Measurements from ENCODE around the gene NAP1L4. TPM values are rescaled to one million over a fixed set of nuclear protein-coding genes. Genes with fewer than 3 reads are reported as not detected.

Gene NAP1L4
- total and polyA plus RNA-seq, 2 of the 4 experiments (the other 2 are of a cell fraction): 71.5 to 80.7 TPM

DNA sequence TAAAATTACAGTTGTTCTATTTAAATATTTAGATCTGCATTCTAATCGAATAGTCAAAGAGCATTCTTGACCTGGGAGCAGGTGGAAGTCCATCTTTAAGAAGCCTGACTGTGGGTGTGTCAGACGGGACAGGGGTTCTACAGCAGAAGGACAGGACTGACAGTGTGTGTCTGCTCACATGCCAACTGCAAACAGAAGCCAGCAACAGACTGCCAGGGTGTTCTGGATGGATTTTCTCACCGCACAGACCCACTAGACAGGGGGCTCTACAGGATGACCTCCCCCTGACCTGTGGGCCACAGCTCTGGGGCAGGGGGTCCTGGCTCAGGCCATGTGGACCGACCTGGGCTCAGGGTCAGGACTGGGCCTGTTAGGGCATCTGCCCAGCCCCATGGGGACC lies 22.8 kb upstream of the NAP1L4 start:
- Histone ChIP-seq H3K9me1 (ENCODE audit: insufficient read depth, low read length) (no peaks in the 10 kb centered on the region; the same call in 1 of the 2 replicates), H4K5ac (ENCODE audit: low read depth, low read length) (no peak overlapping the region), H2BK15ac (ENCODE audit: low read depth, low read length) (no peak overlapping the region), H3K4me3 (ENCODE audit: insufficient read depth, low read depth, low read length) (no peak overlapping the region), H3K56ac (ENCODE audit: extremely low read depth, insufficient read depth, low read length) (no peak overlapping the region), H4K20me1 (ENCODE audit: insufficient read depth, low read length) (peaks cover 43% of the 10 kb centered on the region), H3K18ac (ENCODE audit: low read depth, low read length) (no peak overlapping the region), H4K91ac (ENCODE audit: insufficient read depth, low read depth, low read length) (no peak overlapping the region), H2AK9ac (replicated peaks; ENCODE audit: low read depth, low read length, poor library complexity) (no peak overlapping the region), H3K4ac (ENCODE audit: low read depth, low read length) (no peak overlapping the region), H3K9ac (ENCODE audit: low read depth, low read length) (no peak overlapping the region), H3K4me1 (ENCODE audit: control insufficient read depth, insufficient read depth, low read length) (peaks cover 12% of the 10 kb centered on the region; the same call in 1 of the 2 replicates), H2BK120ac (ENCODE audit: low read depth, low read length) (no peak overlapping the region), H3K27me3 (ENCODE audit: control insufficient read depth, insufficient read depth, low read length) (no peaks in the 10 kb centered on the region), H3K23ac (ENCODE audit: low read depth, low read length) (no peak overlapping the region), H3K4me2 (ENCODE audit: low read depth, low read length) (no peak overlapping the region), H3K27ac (ENCODE audit: insufficient read depth, low read length) (no peak overlapping the region), H4K8ac (ENCODE audit: low read depth in 2 of 2, low read length in 2 of 2) (no peak overlapping the region), H2AK5ac (ENCODE audit: low read depth, low read length) (no peak overlapping the region), H2BK20ac (ENCODE audit: low read depth, low read length) (no peak overlapping the region), H3K79me1 (ENCODE audit: low read depth in 1 of 2, low read length in 2 of 2) (peaks cover 5 to 35% of the 10 kb centered on the region in 2 experiments; a peak in 3 of 4 replicates), H2AFZ (replicated peaks; ENCODE audit: low read length, poor library complexity) (no peak overlapping the region), H3K36me3 (ENCODE audit: control insufficient read depth, insufficient read depth, low read length) (peaks cover 78% of the 10 kb centered on the region), H3K9me3 (ENCODE audit: control insufficient read depth, insufficient read depth, low read length) (no peaks in the 10 kb centered on the region), H2BK5ac (ENCODE audit: low read depth, low read length, poor library complexity, severe bottlenecking) (no peak overlapping the region), H3K14ac (replicated peaks; ENCODE audit: low read depth, low read length) (no peak overlapping the region)
- dilution Hi-C loops (cut with HindIII; ENCODE audit: low sequenced_read_pairs, unreplicated experiment): no loop called here
- ChIA-PET CTCF (no interaction called here), POLR2A (ENCODE audit: unreplicated experiment) (no interaction called here)
- ATAC-seq (ENCODE audit: low read depth) (no peak), DNase-seq (no peak)
- no TSS peak for BruUV-seq (replicated peaks)
- in situ Hi-C loops (cut with MboI; ENCODE audit: low sequenced_read_pairs): no loop called here
- no peak for TF ChIP-seq CTCF (conservative IDR thresholded peaks at IDR 0.05; ENCODE audit: low read depth, low read length)
- TF ChIP-seq, protein P1, sequence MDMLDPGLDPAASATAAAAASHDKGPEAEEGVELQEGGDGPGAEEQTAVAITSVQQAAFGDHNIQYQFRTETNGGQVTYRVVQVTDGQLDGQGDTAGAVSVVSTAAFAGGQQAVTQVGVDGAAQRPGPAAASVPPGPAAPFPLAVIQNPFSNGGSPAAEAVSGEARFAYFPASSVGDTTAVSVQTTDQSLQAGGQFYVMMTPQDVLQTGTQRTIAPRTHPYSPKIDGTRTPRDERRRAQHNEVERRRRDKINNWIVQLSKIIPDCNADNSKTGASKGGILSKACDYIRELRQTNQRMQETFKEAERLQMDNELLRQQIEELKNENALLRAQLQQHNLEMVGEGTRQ (IDR thresholded peaks at IDR 0.05; ENCODE audit: low read depth, low read length): no peak
- no peak for TF ChIP-seq CHD1 (IDR thresholded peaks at IDR 0.05; ENCODE audit: low read depth, low read length)
- 100% methylated on average over 1 of the region's 4 CpGs; no CpG with 5 or more reads in 1 of the 2 experiments for WGBS, 2 experiments (ENCODE audit: extremely low coverage in 2 of 2, insufficient read length in 1 of 2)
- intact Hi-C loops (cut with micrococcal nuclease): no loop called here

All from IMR-90 (cell line).